Measurements from ENCODE around the gene SIGMAR1. TPM values are rescaled to one million over a fixed set of nuclear protein-coding genes. Genes with fewer than 3 reads are reported as not detected.

The SIGMAR1 gene
- 132 and 152 TPM in 2 replicates for total RNA-seq

GRCh38 chr9:34637356-34638137, at the start of gene SIGMAR1:
Gene SIGMAR1 (minus strand): TSS chr9:34637787. CDS start chr9:34637697, 90 bp downstream.

GRCh38 chr9:34662526-34663302, 25.1 kb upstream of the SIGMAR1 start, which contains the start of gene CCL27:
Gene CCL27 (minus strand): TSS chr9:34662657. CDS start chr9:34662633, 24 bp downstream.

GRCh38 chr9:34651876-34652601, 14.5 kb upstream of the SIGMAR1 start, which contains the start of gene IL11RA:
Gene IL11RA (plus strand): TSS chr9:34652185. CDS start chr9:34655218, 3,033 bp downstream.

GRCh38 chr9:34646211-34647083, 8.9 kb upstream of the SIGMAR1 start, which contains the start of gene GALT:
Gene GALT (plus strand): TSS chr9:34646675. CDS start chr9:34646705, 30 bp downstream.

GRCh38 chr9:34628656-34629490, 8.7 kb downstream of the SIGMAR1 start, which contains the start of gene ARID3C:
Gene ARID3C (minus strand): TSS chr9:34629066. CDS start chr9:34628014, 1,052 bp downstream.

GRCh38 chr9:34620061-34620994, 17.3 kb downstream of the SIGMAR1 start, which contains the start of gene DCTN3:
Gene DCTN3 (minus strand): TSS chr9:34620495. CDS start chr9:34620464, 31 bp downstream.

GRCh38 chr9:34611811-34612787, 25.5 kb downstream of the SIGMAR1 start, which contains the start of gene RPP25L:
Gene RPP25L (minus strand): TSS chr9:34612097. CDS start chr9:34611296, 801 bp downstream.

GRCh38 chr9:34589636-34590380, 47.8 kb downstream of the SIGMAR1 start, which contains the start of gene CNTFR:
Gene CNTFR (minus strand): TSS chr9:34589724. CDS start chr9:34568981, 20,743 bp downstream.

Other genes with a start within 250 kb of the SIGMAR1 start
- 5.4 and 6.7 TPM in 2 replicates for gene FAM219A, start 179.2 kb downstream of the SIGMAR1 start, total RNA-seq
- not detected in 2 replicates for gene DNAI1, start 179.0 kb downstream of the SIGMAR1 start, total RNA-seq
- gene ENHO, start 114.8 kb downstream of the SIGMAR1 start, total RNA-seq = not detected in 2 replicates
- gene CNTFR, start 48.1 kb downstream of the SIGMAR1 start, total RNA-seq = 0.39 and 0.56 TPM in 2 replicates
- gene RPP25L, start 25.7 kb downstream of the SIGMAR1 start, total RNA-seq = 21.7 and 30.3 TPM in 2 replicates
- 57.8 and 71.7 TPM in 2 replicates for gene DCTN3, start 17.3 kb downstream of the SIGMAR1 start, total RNA-seq
- gene ARID3C, start 8.7 kb downstream of the SIGMAR1 start, total RNA-seq = 0.12 and 0.34 TPM in 2 replicates
- gene GALT, start 8.9 kb upstream of the SIGMAR1 start, total RNA-seq = 30.3 and 34.3 TPM in 2 replicates
- gene IL11RA, start 14.4 kb upstream of the SIGMAR1 start, total RNA-seq = 61.2 and 84.7 TPM in 2 replicates
- not detected in 2 replicates for gene CCL27, start 24.9 kb upstream of the SIGMAR1 start, total RNA-seq
- 0.98 TPM in 1 of 2 replicates, not detected in the other for gene CCL19, start 53.5 kb upstream of the SIGMAR1 start, total RNA-seq
- gene CCL21, start 72.3 kb upstream of the SIGMAR1 start, total RNA-seq = 0.81 TPM in 1 of 2 replicates, not detected in the other